ENCODE data around the gene HLA-F.

GRCh38 chr6:29752451-29753308 lies 29.4 kb downstream of the HLA-F start:
- TF ChIP-seq, protein P1, sequence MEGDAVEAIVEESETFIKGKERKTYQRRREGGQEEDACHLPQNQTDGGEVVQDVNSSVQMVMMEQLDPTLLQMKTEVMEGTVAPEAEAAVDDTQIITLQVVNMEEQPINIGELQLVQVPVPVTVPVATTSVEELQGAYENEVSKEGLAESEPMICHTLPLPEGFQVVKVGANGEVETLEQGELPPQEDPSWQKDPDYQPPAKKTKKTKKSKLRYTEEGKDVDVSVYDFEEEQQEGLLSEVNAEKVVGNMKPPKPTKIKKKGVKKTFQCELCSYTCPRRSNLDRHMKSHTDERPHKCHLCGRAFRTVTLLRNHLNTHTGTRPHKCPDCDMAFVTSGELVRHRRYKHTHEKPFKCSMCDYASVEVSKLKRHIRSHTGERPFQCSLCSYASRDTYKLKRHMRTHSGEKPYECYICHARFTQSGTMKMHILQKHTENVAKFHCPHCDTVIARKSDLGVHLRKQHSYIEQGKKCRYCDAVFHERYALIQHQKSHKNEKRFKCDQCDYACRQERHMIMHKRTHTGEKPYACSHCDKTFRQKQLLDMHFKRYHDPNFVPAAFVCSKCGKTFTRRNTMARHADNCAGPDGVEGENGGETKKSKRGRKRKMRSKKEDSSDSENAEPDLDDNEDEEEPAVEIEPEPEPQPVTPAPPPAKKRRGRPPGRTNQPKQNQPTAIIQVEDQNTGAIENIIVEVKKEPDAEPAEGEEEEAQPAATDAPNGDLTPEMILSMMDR (IDR thresholded peaks at IDR 0.05), result peak; percentile 85
- TF ChIP-seq RXRA (IDR thresholded peaks at IDR 0.05; ENCODE audit: borderline replicate concordance, low read depth), result no peak
- TF ChIP-seq FOXM1 (IDR thresholded peaks at IDR 0.05; ENCODE audit: low read depth), result no peak
- TF ChIP-seq FOXJ3 (CRISPR knock-in tag; IDR thresholded peaks at IDR 0.05), result no peak
- TF ChIP-seq SMC3 (IDR thresholded peaks at IDR 0.05; ENCODE audit: low read depth, low read length), result peak; percentile 61

Data from SK-N-SH (cell line).